ENCODE measurements around the gene HEG1.

GRCh38 chr3:124926426-124927101 lies 129.2 kb downstream of the HEG1 start:
- TF ChIP-seq CTCF (IDR thresholded peaks at IDR 0.05) (no peak), POLR2A (IDR thresholded peaks at IDR 0.05) (no peak)

Data from Peyer's patch (tissue), 4 donors.